Activated CD4-positive, alpha-beta T cell treated with anti-CD3 and anti-CD28 coated beads, Interleukin-2, amount 10 ng/mL, durations not matched to agents 24 days and 14 days (primary cell): ENCODE data around the gene OVOL1. TPM values are rescaled to one million over a fixed set of nuclear protein-coding genes. Genes with fewer than 3 reads are reported as not detected.

Experiments
- DNase-seq: peaks from one replicate; pipeline ENCODE4 v3.0.0; 2022
- H3K27ac Mint-ChIP-seq: one replicate; pipeline ENCODE4 v1.8.0; 2022; ENCODE audit warnings: mild to moderate bottlenecking, mixed read lengths
- H3K27me3 Mint-ChIP-seq: one replicate; pipeline ENCODE4 v1.8.0; 2022; ENCODE audit warnings: mixed read lengths
- H3K36me3 Mint-ChIP-seq: one replicate; pipeline ENCODE4 v1.8.0; 2022; ENCODE audit warnings: low read depth, mild to moderate bottlenecking, mixed read lengths
- H3K4me1 Mint-ChIP-seq: one replicate; pipeline ENCODE4 v1.8.0; 2021; ENCODE audit warnings: mixed read lengths
- H3K4me3 Mint-ChIP-seq: one replicate; pipeline ENCODE4 v1.8.0; 2022; ENCODE audit warnings: mild to moderate bottlenecking, moderate library complexity, mixed read lengths
- H3K9me3 Mint-ChIP-seq: one replicate; pipeline ENCODE4 v1.8.0; 2021; ENCODE audit warnings: mixed read lengths
- intact Hi-C: fragments of 100-400 bp; cut with micrococcal nuclease; formaldehyde crosslinking; loops from one replicate; pipeline ENCODE4 v1.15.1; 2023
- total RNA-seq: library from RNA; stranded (reverse); gene quantifications from 2 replicates; pipeline ENCODE4 v1.2.3, GENCODE V29; 2022

OVOL1 gene
- total RNA-seq, 1 donor from 2014 or later, result not detected

DNA sequence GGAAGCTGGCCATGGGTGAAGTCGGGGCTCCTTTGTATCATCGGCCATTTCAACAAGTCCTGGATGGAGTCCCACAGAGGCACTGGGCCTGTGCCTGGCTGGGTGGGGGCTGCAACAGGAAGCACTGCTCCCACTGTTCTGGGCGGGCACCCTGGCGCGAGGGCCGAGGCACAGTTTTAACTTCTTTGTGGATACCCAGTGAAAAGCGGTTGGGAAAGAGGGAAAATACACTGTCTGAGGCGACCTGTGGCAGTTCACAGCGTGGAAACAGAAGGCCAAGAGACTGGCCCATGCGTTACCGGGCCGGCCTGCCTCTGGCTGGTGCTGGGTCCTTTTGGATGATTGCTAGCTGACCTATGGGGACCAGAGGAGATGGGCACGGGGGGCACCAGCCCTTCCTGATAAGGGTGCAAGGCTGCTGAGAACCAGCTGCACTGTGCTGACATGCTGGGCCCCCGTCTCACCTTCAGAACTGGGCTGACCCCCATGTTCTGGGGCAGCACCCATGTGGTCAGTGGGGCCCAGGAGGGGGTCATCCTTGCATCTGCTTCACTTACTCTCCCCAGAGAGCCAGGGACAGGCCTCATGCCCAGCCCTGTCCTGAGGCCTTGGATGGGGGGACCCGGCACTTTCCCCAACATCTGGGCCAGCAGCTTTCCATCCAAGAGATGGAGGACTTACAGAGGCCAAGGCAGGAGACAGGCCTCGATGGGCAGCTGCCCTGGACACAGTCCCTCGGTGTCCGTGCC, 4.2 kb downstream of the OVOL1 start:
- Mint-ChIP-seq H3K27me3 (peaks cover 21% of the 10 kb centered on the region), H3K9me3 (no peaks in the 10 kb centered on the region), H3K4me1 (peaks cover 27% of the 10 kb centered on the region), H3K4me3 (no peak overlapping the region), H3K36me3 (no peaks in the 10 kb centered on the region), H3K27ac (peak overlapping the region; percentile 58)
- no peak for DNase-seq
- intact Hi-C loops, result loop anchor here (1.0 kb wide), 1 partner anchor 11 kb away; the partner anchor contains the start of gene AP5B1

GRCh38 chr11:65791719-65792213, 4.9 kb downstream of the OVOL1 start:
- DNase-seq, result peak; percentile 89

GRCh38 chr11:65792456-65792855, 5.6 kb downstream of the OVOL1 start:
- intact Hi-C loops, result no loop called here
- Mint-ChIP-seq H3K27me3 (peaks cover 16% of the 10 kb centered on the region), H3K9me3 (no peaks in the 10 kb centered on the region), H3K4me3 (no peak overlapping the region), H3K36me3 (no peaks in the 10 kb centered on the region), H3K27ac (peak overlapping the region; percentile 90), H3K4me1 (peaks cover 28% of the 10 kb centered on the region)
- DNase-seq, result no peak

More at GRCh38 chr11:65791719-65792213, 4.9 kb downstream of the OVOL1 start:
- Mint-ChIP-seq H3K9me3 (no peaks in the 10 kb centered on the region), H3K36me3 (no peaks in the 10 kb centered on the region), H3K4me1 (peaks cover 29% of the 10 kb centered on the region), H3K27ac (peak overlapping the region; percentile 90), H3K27me3 (peaks cover 20% of the 10 kb centered on the region), H3K4me3 (no peak overlapping the region)
- intact Hi-C loops, result loop anchor here (1.0 kb wide), 1 partner anchor 11 kb away; the partner anchor contains the start of gene AP5B1

DNA sequence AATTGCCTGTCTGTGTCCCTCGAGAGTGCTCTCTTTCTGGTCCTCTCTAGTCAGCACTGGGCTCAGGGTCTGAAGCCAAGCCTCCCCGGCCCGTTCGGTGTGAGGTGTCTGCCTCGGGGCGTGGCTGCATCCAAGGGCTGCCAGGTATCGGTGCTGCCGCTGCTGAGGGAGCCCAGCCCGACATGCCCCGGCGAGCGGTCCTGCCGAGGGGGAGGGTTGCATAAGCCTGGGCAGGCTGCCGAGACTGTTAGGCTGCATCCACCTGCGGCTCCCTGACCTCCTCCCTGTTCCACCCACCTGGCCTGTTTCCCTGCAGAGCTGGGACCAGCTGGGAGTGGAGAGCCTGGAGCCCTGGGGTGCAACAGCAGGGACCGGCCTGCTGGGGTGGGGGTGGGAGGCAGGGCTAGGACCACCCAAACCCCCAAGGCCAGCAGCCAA, 6.3 kb downstream of the OVOL1 start:
- Mint-ChIP-seq H3K36me3 (no peaks in the 10 kb centered on the region), H3K9me3 (no peaks in the 10 kb centered on the region), H3K27me3 (peaks cover 13% of the 10 kb centered on the region), H3K4me1 (peaks cover 26% of the 10 kb centered on the region), H3K4me3 (no peak overlapping the region), H3K27ac (peak overlapping the region; percentile 65)
- intact Hi-C loops, result no loop called here
- no peak for DNase-seq

- Mint-ChIP-seq H3K9me3 (no peaks in the 10 kb centered on the region), H3K4me1 (peaks cover 28% of the 10 kb centered on the region), H3K27me3 (peaks cover 8% of the 10 kb centered on the region), H3K4me3 (no peak overlapping the region), H3K27ac (no peak overlapping the region), H3K36me3 (no peaks in the 10 kb centered on the region)
- no peak for DNase-seq
- intact Hi-C loops, result no loop called here
Measured at GRCh38 chr11:65793625-65794400, 7.0 kb downstream of the OVOL1 start.

DNA sequence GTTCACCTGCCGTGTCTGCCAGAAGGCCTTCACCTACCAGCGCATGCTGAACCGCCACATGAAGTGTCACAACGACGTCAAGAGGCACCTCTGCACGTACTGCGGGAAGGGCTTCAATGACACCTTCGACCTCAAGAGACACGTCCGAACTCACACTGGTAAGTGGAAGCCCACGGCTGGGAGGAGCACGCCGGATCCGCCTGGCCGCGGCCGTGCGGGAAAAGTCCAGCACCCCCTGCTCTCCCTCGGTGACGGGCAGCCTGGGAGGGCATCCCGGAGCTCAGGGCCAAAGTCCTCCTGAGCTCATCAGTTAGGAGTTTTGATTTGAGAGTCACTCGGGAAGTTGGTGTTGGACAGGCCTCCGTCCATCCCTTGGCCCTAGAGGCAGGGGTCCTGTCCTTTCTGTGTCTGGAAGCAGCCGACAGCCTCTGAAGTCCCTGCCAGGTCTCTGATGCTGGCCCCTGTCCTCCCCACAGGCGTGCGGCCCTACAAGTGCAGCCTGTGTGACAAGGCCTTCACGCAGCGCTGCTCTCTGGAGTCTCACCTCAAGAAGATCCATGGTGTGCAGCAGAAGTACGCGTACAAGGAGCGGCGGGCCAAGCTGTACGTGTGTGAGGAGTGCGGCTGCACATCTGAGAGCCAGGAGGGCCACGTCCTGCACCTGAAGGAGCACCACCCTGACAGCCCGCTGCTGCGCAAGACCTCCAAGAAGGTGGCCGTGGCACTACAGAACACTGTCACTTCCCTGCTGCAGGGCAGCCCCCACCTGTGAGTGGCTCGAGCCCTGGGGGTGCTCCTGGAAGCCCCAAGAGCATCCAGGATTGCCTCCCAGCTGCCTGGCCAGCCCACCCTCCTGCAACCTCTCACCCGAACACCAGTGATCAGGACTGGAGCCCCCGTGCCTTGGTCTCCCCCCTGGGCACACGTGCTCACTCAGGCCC, 8.0 kb downstream of the OVOL1 start:
- Mint-ChIP-seq H3K27me3 (peaks cover 3% of the 10 kb centered on the region), H3K4me3 (no peak overlapping the region), H3K4me1 (peaks cover 30% of the 10 kb centered on the region), H3K27ac (no peak overlapping the region), H3K36me3 (no peaks in the 10 kb centered on the region), H3K9me3 (no peaks in the 10 kb centered on the region)
- intact Hi-C loops, result no loop called here
- no peak for DNase-seq

- Mint-ChIP-seq H3K4me3 (no peak overlapping the region), H3K27ac (no peak overlapping the region), H3K9me3 (no peaks in the 10 kb centered on the region), H3K4me1 (peaks cover 17% of the 10 kb centered on the region), H3K36me3 (no peaks in the 10 kb centered on the region), H3K27me3 (peaks cover 6% of the 10 kb centered on the region)
- intact Hi-C loops, result no loop called here
- no peak for DNase-seq
Measured at GRCh38 chr11:65796726-65797601, 10.1 kb downstream of the OVOL1 start.

DNA sequence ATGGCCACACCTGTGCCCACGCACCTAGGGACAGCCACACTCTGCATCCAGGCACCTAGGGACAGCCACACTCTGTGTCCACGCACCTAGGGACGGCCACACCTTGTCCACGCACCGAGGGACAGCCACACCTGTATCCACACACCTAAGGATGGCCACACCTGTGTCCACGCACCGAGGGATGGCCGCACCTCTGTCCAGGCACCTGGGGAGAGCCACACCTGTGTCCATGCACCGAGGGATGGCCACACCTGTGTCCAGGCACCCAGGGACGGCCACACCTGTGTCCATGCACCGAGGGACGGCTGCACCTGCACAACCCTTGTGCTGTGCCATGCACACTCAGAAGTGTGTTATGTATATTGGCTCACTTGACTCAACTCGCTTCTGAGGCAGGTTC, 10.8 kb downstream of the OVOL1 start:
- Mint-ChIP-seq H3K27ac (no peak overlapping the region), H3K36me3 (no peaks in the 10 kb centered on the region), H3K4me1 (peaks cover 12% of the 10 kb centered on the region), H3K27me3 (peaks cover 7% of the 10 kb centered on the region), H3K4me3 (no peak overlapping the region), H3K9me3 (no peaks in the 10 kb centered on the region)
- no peak for DNase-seq
- intact Hi-C loops, result no loop called here

DNA sequence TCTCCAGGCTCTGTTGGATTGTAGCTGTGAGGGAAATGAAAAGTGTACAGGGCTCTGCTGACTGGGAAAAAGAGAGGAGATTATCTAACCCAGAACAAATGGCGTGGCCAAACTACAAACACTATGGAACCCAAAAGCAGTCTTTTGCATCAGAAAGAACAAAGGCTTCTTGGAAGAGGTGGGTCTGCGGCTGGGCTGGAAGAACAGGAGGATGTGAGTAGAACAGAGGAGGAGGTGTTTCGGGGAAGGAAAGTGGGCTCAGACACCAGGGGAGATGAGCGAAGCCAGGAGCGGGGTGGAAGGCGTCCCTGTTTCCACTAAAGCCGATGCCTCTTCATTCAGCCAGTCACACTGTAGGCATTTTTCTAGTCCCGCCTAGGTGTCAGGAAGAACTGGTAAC, 12.0 kb downstream of the OVOL1 start:
- Mint-ChIP-seq H3K27ac (no peak overlapping the region), H3K27me3 (peaks cover 18% of the 10 kb centered on the region), H3K4me1 (peaks cover 11% of the 10 kb centered on the region), H3K4me3 (no peak overlapping the region), H3K9me3 (no peaks in the 10 kb centered on the region), H3K36me3 (no peaks in the 10 kb centered on the region)
- intact Hi-C loops, result no loop called here
- DNase-seq, result no peak

GRCh38 chr11:65801153-65801987, 14.5 kb downstream of the OVOL1 start:
- DNase-seq, result no peak
- Mint-ChIP-seq H3K27me3 (peaks cover 25% of the 10 kb centered on the region), H3K36me3 (no peaks in the 10 kb centered on the region), H3K9me3 (no peaks in the 10 kb centered on the region), H3K4me1 (peaks cover 4% of the 10 kb centered on the region), H3K4me3 (no peak overlapping the region), H3K27ac (no peak overlapping the region)
- intact Hi-C loops, result loop anchor here (10.0 kb wide), 1 partner anchor 1063 kb away; no protein-coding TSS in a partner anchor

- Mint-ChIP-seq H3K36me3 (no peaks in the 10 kb centered on the region), H3K4me3 (no peak overlapping the region), H3K4me1 (peaks cover 4% of the 10 kb centered on the region), H3K27ac (no peak overlapping the region), H3K9me3 (no peaks in the 10 kb centered on the region), H3K27me3 (peaks cover 28% of the 10 kb centered on the region)
- intact Hi-C loops, result loop anchor here (10.0 kb wide), 1 partner anchor 1062 kb away; no protein-coding TSS in a partner anchor
- no peak for DNase-seq
Measured at GRCh38 chr11:65802841-65803240, 16.0 kb downstream of the OVOL1 start.
